GM12878 (cell line): ENCODE results near the gene SGSH. TPM values are rescaled to one million over a fixed set of nuclear protein-coding genes. Genes with fewer than 3 reads are reported as not detected.

Experiments
- BMI1 ChIP-seq: fragments of 450-650 bp; IDR thresholded peaks from 2 replicates; pipeline ENCODE4 v1.6.1; 2016; ENCODE audit warnings: mild to moderate bottlenecking, moderate library complexity, borderline replicate concordance
- CHD2 ChIP-seq: IDR thresholded peaks from 2 replicates; pipeline ENCODE4 v1.6.1; 2011; ENCODE audit warnings: low read depth, low read length, improper control_type of control experiment, borderline replicate concordance
- DPF2 ChIP-seq: fragments of 450-650 bp; IDR thresholded peaks from 2 replicates; pipeline ENCODE4 v1.6.1; 2017; ENCODE audit warnings: mild to moderate bottlenecking
- EGR1 ChIP-seq, 2 experiments: IDR thresholded peaks; 1 replicate in 1 of 2; 2 replicates in 1 of 2; pipeline ENCODE4 v1.6.1; 2011 to 2012; ENCODE audit warnings: low read depth in 2 of 2, low read length in 2 of 2, borderline replicate concordance in 1 of 2, mild to moderate bottlenecking in 1 of 2, moderate library complexity in 1 of 2
- EZH2 ChIP-seq: IDR thresholded peaks from 2 replicates; pipeline ENCODE4 v1.6.1; 2012; ENCODE audit warnings: low read depth, mild to moderate bottlenecking, control low read depth, inconsistent platforms, low read length, borderline replicate concordance; ENCODE audit not compliant: control insufficient read depth
- GATAD2B ChIP-seq: fragments of 450-650 bp; conservative IDR thresholded peaks from 2 replicates; pipeline ENCODE4 v1.6.1; 2017; ENCODE audit warnings: low read depth, mild to moderate bottlenecking, moderate library complexity
- HDAC6 ChIP-seq: fragments of 200-600 bp; sonication (generic); IDR thresholded peaks from one replicate; pipeline ENCODE4 v1.8.0; 2017; ENCODE audit warnings: antibody characterized with exemption; ENCODE audit not compliant: unreplicated experiment
- HDGF ChIP-seq: fragments of 450-650 bp; IDR thresholded peaks from 2 replicates; pipeline ENCODE4 v1.6.1; 2016; ENCODE audit warnings: antibody characterized with exemption
- MTA3 ChIP-seq: IDR thresholded peaks from 2 replicates; pipeline ENCODE4 v1.6.1; 2012; ENCODE audit warnings: low read length, inconsistent platforms, borderline replicate concordance
- POLR2A ChIP-seq: IDR thresholded peaks from 2 replicates; pipeline ENCODE4 v1.6.1; 2011; ENCODE audit warnings: low read depth, mild to moderate bottlenecking, low read length
- POLR2AphosphoS5 ChIP-seq: IDR thresholded peaks from 2 replicates; pipeline ENCODE4 v1.6.1; 2011; ENCODE audit warnings: mild to moderate bottlenecking, low read length, inconsistent platforms
- RFX5 ChIP-seq: IDR thresholded peaks from 2 replicates; pipeline ENCODE4 v1.6.1; 2011; ENCODE audit warnings: low read depth, low read length, improper control_type of control experiment
- STAT3 ChIP-seq: IDR thresholded peaks from 2 replicates; pipeline ENCODE4 v1.6.1; 2011; ENCODE audit warnings: low read depth, low read length, improper control_type of control experiment
- YBX1 ChIP-seq: fragments of 450-650 bp; IDR thresholded peaks from 2 replicates; pipeline ENCODE4 v1.6.1; 2016; ENCODE audit warnings: antibody characterized with exemption
- ZBED1 ChIP-seq: IDR thresholded peaks from 2 replicates; pipeline ENCODE4 v1.6.1; 2016; ENCODE audit warnings: borderline replicate concordance
- ZNF384 ChIP-seq: IDR thresholded peaks from 2 replicates; pipeline ENCODE4 v1.6.1; 2012; ENCODE audit warnings: low read depth, mild to moderate bottlenecking, low read length, improper control_type of control experiment, borderline replicate concordance
- ZSCAN29 ChIP-seq: fragments of 450-650 bp; IDR thresholded peaks from 2 replicates; pipeline ENCODE4 v1.6.1; 2017; ENCODE audit warnings: mild to moderate bottlenecking, moderate library complexity
- polyA plus RNA-seq, 11 experiments: library from polyadenylated mRNA; depleted of rRNA in 4 of 11; unstranded in 6 of 11; stranded (reverse) in 5 of 11; fragments of >200 nt; fragmentation: Nextera tagmentation in 4 of 11; fragmentation: Illumina TruSeq in 1 of 11; extraction: Ambion mirVana in 4 of 11; extraction: Trizol in 1 of 11; gene quantifications; 1 replicate in 1 of 11; 2 replicates in 10 of 11; pipeline versions ENCODE4 v1.2.1 to v1.2.3, GENCODE V29; 2011 to 2016; ENCODE audit warnings: inconsistent platforms in 2 of 11, missing spikeins in 2 of 11, low read depth in 1 of 11
- total RNA-seq, 4 experiments: library from RNA; depleted of rRNA in 3 of 4; stranded (reverse); fragments of >200 nt in 3 of 4; fragmentation: Illumina TruSeq in 1 of 4; extraction: Trizol in 1 of 4; gene quantifications; 2 replicates each; pipeline versions ENCODE4 v1.2.1 to v1.2.3, GENCODE V29; 2013 to 2021
- TF ChIP-seq, protein P1 (sequence below): fragments of 450-650 bp; formaldehyde crosslinking; IDR thresholded peaks from 2 replicates; pipeline ENCODE4 v1.5.0; 2022; ENCODE audit warnings: mild to moderate bottlenecking, missing genetic modification characterization
- TF ChIP-seq, protein P2 (sequence below): IDR thresholded peaks from 2 replicates; pipeline ENCODE4 v1.6.1; 2011; ENCODE audit warnings: low read depth, low read length, improper control_type of control experiment, borderline replicate concordance
- TF ChIP-seq, protein P3 (sequence below): fragments of 450-650 bp; formaldehyde crosslinking; IDR thresholded peaks from 2 replicates; pipeline ENCODE4 v1.4.0; 2022; ENCODE audit warnings: mild to moderate bottlenecking, moderate library complexity
- TF ChIP-seq, protein P4 (sequence below): fragments of 150-350 bp; IDR thresholded peaks from 2 replicates; pipeline ENCODE4 v1.6.1; 2014; ENCODE audit warnings: mild to moderate bottlenecking, low read depth, low read length

SGSH gene
- total and polyA plus RNA-seq, 10 of the 15 experiments (the other 5 are each of a cell fraction or from before 2014, with no cell fraction given): 0.13 to 17.2 (median 6.0) TPM

DNA sequence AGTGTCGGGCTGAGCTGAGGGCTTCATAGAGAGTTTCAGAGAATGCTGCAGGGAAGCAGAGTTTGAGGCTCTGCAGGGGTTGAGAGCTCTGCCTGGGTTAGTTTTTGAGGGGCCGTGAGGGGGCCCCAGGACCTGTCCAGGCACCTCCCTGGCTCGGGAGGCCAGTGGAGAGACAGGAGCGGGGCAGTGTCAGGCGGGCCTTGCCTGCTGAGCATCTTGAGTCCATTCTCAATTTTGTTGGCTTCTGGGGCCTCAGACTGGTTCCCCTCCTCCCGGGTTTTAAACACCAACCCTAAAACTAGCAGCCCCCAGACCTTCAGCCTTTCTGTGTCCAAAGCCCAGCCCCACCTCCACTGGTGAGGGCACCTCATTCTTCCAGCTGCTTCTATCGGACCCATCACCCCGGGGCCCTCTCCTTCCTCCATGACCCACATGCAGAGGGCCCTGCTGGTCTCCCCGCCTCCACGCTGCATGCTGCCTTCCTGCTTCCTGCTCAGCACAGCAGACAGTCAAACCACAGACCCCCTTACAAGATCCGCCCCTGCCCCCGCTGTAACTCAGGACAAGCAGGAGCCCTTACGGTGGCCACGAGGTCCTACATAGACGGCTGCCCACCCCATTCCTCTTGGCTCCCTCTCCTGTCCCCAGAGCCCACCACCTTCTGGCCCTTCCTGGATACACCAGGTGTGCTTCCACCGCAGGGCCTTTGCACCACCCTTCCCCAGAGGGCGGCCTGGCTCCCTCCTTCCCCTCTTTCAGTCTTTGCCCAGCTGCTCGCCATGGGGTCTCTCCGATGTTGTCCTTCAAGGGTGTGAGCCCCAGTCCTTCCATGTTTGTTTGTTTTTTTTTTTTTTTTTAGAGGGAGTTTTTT, 44.3 kb upstream of the SGSH start (continued):
- TF ChIP-seq CHD2 (no peak), ZNF384 (no peak), YBX1 (no peak), BMI1 (no peak), POLR2AphosphoS5 (no peak), HDGF (no peak), DPF2 (no peak), HDAC6 (no peak), RFX5 (no peak), MTA3 (no peak), ZBED1 (no peak), POLR2A (peak; percentile 54; the same call in 1 of the 2 replicates), STAT3 (no peak), EGR1 (IDR thresholded peaks at IDR 0.05; ENCODE audit: borderline replicate concordance in 1 of 2, low read depth in 2 of 2, low read length in 2 of 2) (peak in 1 of 2 experiments; percentile 14; a peak in 1 of 3 replicates), EZH2 (no peak), ZSCAN29 (no peak), GATAD2B (no peak; the same call in 1 of the 2 replicates)
- TF ChIP-seq, protein P1, sequence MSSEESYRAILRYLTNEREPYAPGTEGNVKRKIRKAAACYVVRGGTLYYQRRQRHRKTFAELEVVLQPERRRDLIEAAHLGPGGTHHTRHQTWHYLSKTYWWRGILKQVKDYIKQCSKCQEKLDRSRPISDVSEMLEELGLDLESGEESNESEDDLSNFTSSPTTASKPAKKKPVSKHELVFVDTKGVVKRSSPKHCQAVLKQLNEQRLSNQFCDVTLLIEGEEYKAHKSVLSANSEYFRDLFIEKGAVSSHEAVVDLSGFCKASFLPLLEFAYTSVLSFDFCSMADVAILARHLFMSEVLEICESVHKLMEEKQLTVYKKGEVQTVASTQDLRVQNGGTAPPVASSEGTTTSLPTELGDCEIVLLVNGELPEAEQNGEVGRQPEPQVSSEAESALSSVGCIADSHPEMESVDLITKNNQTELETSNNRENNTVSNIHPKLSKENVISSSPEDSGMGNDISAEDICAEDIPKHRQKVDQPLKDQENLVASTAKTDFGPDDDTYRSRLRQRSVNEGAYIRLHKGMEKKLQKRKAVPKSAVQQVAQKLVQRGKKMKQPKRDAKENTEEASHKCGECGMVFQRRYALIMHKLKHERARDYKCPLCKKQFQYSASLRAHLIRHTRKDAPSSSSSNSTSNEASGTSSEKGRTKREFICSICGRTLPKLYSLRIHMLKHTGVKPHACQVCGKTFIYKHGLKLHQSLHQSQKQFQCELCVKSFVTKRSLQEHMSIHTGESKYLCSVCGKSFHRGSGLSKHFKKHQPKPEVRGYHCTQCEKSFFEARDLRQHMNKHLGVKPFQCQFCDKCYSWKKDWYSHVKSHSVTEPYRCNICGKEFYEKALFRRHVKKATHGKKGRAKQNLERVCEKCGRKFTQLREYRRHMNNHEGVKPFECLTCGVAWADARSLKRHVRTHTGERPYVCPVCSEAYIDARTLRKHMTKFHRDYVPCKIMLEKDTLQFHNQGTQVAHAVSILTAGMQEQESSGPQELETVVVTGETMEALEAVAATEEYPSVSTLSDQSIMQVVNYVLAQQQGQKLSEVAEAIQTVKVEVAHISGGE (CRISPR knock-in tag): no peak
- TF ChIP-seq, protein P2, sequence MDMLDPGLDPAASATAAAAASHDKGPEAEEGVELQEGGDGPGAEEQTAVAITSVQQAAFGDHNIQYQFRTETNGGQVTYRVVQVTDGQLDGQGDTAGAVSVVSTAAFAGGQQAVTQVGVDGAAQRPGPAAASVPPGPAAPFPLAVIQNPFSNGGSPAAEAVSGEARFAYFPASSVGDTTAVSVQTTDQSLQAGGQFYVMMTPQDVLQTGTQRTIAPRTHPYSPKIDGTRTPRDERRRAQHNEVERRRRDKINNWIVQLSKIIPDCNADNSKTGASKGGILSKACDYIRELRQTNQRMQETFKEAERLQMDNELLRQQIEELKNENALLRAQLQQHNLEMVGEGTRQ: no peak
- TF ChIP-seq, protein P3, sequence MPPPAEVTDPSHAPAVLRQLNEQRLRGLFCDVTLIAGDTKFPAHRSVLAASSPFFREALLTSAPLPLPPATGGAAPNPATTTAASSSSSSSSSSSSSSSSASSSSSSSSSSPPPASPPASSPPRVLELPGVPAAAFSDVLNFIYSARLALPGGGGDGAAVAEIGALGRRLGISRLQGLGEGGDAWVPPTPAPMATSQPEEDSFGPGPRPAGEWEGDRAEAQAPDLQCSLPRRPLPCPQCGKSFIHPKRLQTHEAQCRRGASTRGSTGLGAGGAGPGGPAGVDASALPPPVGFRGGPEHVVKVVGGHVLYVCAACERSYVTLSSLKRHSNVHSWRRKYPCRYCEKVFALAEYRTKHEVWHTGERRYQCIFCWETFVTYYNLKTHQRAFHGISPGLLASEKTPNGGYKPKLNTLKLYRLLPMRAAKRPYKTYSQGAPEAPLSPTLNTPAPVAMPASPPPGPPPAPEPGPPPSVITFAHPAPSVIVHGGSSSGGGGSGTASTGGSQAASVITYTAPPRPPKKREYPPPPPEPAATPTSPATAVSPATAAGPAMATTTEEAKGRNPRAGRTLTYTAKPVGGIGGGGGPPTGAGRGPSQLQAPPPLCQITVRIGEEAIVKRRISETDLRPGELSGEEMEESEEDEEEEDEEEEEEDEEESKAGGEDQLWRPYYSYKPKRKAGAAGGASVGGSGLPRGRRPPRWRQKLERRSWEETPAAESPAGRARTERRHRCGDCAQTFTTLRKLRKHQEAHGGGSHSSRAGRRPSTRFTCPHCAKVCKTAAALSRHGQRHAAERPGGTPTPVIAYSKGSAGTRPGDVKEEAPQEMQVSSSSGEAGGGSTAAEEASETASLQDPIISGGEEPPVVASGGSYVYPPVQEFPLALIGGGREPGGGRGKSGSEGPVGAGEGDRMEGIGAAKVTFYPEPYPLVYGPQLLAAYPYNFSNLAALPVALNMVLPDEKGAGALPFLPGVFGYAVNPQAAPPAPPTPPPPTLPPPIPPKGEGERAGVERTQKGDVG (CRISPR knock-in tag): no peak
- TF ChIP-seq, protein P4, sequence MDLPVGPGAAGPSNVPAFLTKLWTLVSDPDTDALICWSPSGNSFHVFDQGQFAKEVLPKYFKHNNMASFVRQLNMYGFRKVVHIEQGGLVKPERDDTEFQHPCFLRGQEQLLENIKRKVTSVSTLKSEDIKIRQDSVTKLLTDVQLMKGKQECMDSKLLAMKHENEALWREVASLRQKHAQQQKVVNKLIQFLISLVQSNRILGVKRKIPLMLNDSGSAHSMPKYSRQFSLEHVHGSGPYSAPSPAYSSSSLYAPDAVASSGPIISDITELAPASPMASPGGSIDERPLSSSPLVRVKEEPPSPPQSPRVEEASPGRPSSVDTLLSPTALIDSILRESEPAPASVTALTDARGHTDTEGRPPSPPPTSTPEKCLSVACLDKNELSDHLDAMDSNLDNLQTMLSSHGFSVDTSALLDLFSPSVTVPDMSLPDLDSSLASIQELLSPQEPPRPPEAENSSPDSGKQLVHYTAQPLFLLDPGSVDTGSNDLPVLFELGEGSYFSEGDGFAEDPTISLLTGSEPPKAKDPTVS: no peak
